OCI-LY1 (cell line): ENCODE measurements around the gene KRT32.

Experiments used
- EZH2 ChIP-seq: fragments of 200-600 bp; sonication (generic), shearing (Covaris generic); IDR thresholded peaks from 2 replicates; pipeline ENCODE4 v1.8.0; 2017; ENCODE audit warnings: borderline replicate concordance, mixed run types, mild to moderate bottlenecking, antibody characterized with exemption, low read length, moderate library complexity, mixed read lengths
- TF ChIP-seq, protein P1 (sequence below): fragments of 200-600 bp; sonication (generic), shearing (Covaris generic); IDR thresholded peaks from 2 replicates; pipeline ENCODE4 v1.5.1; 2017; ENCODE audit warnings: mild to moderate bottlenecking, antibody characterized with exemption, low read length, moderate library complexity, mixed read lengths

DNA sequence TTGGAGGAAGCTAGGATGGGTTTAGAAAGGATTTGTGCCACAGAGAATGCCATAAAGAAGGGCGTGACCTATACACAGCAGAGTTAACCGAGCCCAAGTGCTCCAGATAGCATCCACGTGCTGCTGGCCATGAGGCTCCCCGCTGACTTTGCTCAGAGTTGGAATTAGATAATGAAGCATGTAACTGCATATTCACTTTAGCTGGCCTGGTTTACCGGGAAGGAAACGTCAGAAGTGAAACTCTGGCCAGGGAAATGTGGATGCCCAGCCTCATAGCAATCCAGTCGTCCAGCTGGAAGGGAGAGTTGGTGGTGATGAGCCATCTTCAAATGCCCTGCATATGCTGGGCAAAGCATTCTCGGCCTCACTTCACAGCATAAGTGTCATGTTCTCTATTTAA, 7.7 kb upstream of the KRT32 start:
- no peak for TF ChIP-seq EZH2
- TF ChIP-seq, protein P1, sequence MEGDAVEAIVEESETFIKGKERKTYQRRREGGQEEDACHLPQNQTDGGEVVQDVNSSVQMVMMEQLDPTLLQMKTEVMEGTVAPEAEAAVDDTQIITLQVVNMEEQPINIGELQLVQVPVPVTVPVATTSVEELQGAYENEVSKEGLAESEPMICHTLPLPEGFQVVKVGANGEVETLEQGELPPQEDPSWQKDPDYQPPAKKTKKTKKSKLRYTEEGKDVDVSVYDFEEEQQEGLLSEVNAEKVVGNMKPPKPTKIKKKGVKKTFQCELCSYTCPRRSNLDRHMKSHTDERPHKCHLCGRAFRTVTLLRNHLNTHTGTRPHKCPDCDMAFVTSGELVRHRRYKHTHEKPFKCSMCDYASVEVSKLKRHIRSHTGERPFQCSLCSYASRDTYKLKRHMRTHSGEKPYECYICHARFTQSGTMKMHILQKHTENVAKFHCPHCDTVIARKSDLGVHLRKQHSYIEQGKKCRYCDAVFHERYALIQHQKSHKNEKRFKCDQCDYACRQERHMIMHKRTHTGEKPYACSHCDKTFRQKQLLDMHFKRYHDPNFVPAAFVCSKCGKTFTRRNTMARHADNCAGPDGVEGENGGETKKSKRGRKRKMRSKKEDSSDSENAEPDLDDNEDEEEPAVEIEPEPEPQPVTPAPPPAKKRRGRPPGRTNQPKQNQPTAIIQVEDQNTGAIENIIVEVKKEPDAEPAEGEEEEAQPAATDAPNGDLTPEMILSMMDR = no peak
